Neural progenitor cell (in vitro differentiated cells): ENCODE results near the gene CLDN6. TPM values are rescaled to one million over a fixed set of nuclear protein-coding genes. Genes with fewer than 3 reads are reported as not detected.
A peak's percentile ranks its signal among the peaks of the same experiment; 100 is the strongest.

Experiments
- DNase-seq: peaks from one replicate; pipeline ENCODE4 v3.0.0-alpha.2; 2016; ENCODE audit warnings: low spot score
- H2AFZ ChIP-seq: fragments of 200-600 bp; sonication (generic); replicated peaks from 2 replicates; pipeline ENCODE4 v1.6.1; 2016; ENCODE audit warnings: antibody characterized with exemption
- H3F3A ChIP-seq: fragments of 200-600 bp; sonication (generic); 2 replicates; pipeline ENCODE4 v1.6.1; 2016; ENCODE audit warnings: antibody characterized with exemption, low read depth
- H3K27ac ChIP-seq: fragments of 200-600 bp; sonication (generic); 2 replicates; pipeline ENCODE4 v1.5.1; 2016; ENCODE audit warnings: mild to moderate bottlenecking
- H3K27me3 ChIP-seq: fragments of 200-600 bp; sonication (generic); 2 replicates; pipeline ENCODE4 v1.6.1; 2016; ENCODE audit warnings: mild to moderate bottlenecking, moderate library complexity
- H3K36me3 ChIP-seq: fragments of 200-600 bp; sonication (generic); 2 replicates; pipeline ENCODE4 v1.5.1; 2016
- H3K4me1 ChIP-seq: fragments of 200-600 bp; sonication (generic); 2 replicates; pipeline ENCODE4 v1.6.1; 2016; ENCODE audit warnings: mixed run types
- H3K4me2 ChIP-seq: fragments of 200-600 bp; sonication (generic); 2 replicates; pipeline ENCODE4 v1.6.1; 2016
- H3K4me3 ChIP-seq: fragments of 200-600 bp; sonication (generic); 2 replicates; pipeline ENCODE4 v1.5.1; 2016
- H3K79me2 ChIP-seq: fragments of 200-600 bp; sonication (generic); 2 replicates; pipeline ENCODE4 v1.6.1; 2016; ENCODE audit warnings: low read depth
- H3K9ac ChIP-seq: fragments of 200-600 bp; sonication (generic); 2 replicates; pipeline ENCODE4 v1.6.1; 2016
- H3K9me3 ChIP-seq: fragments of 200-600 bp; sonication (generic); 2 replicates; pipeline ENCODE4 v1.5.1; 2016; ENCODE audit warnings: low read depth
- H4K20me1 ChIP-seq: fragments of 200-600 bp; sonication (generic); 2 replicates; pipeline ENCODE4 v1.6.1; 2016; ENCODE audit warnings: low read depth
- H3K27ac Mint-ChIP-seq: 3 replicates; pipeline ENCODE4 v1.8.0; 2021; ENCODE audit warnings: mixed read lengths
- H3K27me3 Mint-ChIP-seq: 2 replicates; pipeline ENCODE4 v1.8.0; 2022; ENCODE audit warnings: low read depth, mild to moderate bottlenecking, inconsistent platforms, moderate library complexity, mixed read lengths; ENCODE audit not compliant: insufficient read depth
- H3K36me3 Mint-ChIP-seq: 3 replicates; pipeline ENCODE4 v1.8.0; 2021; ENCODE audit warnings: mixed read lengths
- H3K4me1 Mint-ChIP-seq: 3 replicates; pipeline ENCODE4 v1.8.0; 2021; ENCODE audit warnings: mixed read lengths
- H3K4me3 Mint-ChIP-seq: 3 replicates; pipeline ENCODE4 v1.8.0; 2021; ENCODE audit warnings: mild to moderate bottlenecking, moderate library complexity, mixed read lengths
- H3K9me3 Mint-ChIP-seq: 3 replicates; pipeline ENCODE4 v1.8.0; 2020; ENCODE audit warnings: mixed read lengths
- EZH2phosphoT487 ChIP-seq: fragments of 200-600 bp; sonication (generic); IDR thresholded peaks from 2 replicates; pipeline ENCODE4 v1.6.1; 2017; ENCODE audit warnings: antibody characterized with exemption
- small RNA-seq: library from RNA; depleted of rRNA; stranded (forward); fragments of <200 nt; gene quantifications from one replicate; pipeline ENCODE3, GENCODE V24; 2015
- total RNA-seq: library from RNA; depleted of rRNA; stranded (reverse); fragments of >200 nt; gene quantifications from 2 replicates; pipeline ENCODE4 v1.2.3, GENCODE V29; 2015; ENCODE audit warnings: low replicate concordance

The CLDN6 gene
- total RNA-seq, 1 donor from 2014 or later: 31.6 TPM

DNA sequence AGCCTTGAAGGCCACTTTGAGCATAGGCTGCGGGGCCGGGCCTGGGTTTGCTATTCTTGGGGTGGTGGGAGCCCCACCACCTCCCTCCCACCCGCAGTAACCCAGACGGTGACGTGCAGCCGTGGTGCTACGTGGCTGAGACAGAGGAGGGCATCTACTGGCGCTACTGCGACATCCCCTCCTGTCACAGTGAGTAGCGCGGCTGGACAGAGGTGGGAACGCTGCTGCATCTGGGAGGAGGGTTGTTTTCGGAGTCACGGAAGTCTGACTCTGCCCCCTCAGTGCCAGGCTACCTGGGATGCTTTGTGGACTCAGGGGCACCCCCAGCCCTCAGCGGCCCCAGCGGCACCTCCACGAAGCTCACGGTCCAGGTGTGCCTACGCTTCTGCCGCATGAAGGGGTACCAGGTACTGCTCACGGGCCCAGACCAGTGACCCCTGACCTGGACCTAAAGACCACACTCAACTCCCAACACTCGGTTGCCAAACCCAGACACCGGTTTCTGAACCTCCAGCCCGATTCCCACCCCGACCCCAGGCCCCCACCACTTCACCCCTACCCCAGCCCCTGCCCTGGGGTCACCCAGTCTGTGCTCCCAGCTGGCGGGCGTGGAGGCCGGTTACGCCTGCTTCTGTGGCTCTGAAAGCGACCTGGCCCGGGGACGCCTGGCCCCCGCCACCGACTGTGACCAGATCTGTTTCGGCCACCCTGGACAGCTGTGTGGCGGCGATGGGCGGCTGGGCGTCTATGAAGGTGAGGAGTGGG lies 51.8 kb downstream of the CLDN6 start:
- Histone ChIP-seq H2AFZ (no peak overlapping the region), H3K4me2 (no peak overlapping the region), H3K27ac (no peak overlapping the region), H4K20me1 (peaks cover 50% of the 10 kb centered on the region), H3K4me3 (no peak overlapping the region), H3K27me3 (peaks cover 70% of the 10 kb centered on the region), H3K9me3 (no peaks in the 10 kb centered on the region), H3K4me1 (peaks cover 22% of the 10 kb centered on the region), H3K36me3 (no peaks in the 10 kb centered on the region), H3F3A (peaks cover 57% of the 10 kb centered on the region), H3K9ac (no peak overlapping the region), H3K79me2 (no peaks in the 10 kb centered on the region)
- Mint-ChIP-seq H3K27me3 (peaks cover 21% of the 10 kb centered on the region), H3K4me3 (no peak overlapping the region), H3K9me3 (peaks cover 5% of the 10 kb centered on the region), H3K27ac (no peak overlapping the region), H3K4me1 (peaks cover 20% of the 10 kb centered on the region), H3K36me3 (no peaks in the 10 kb centered on the region)
- no peak for TF ChIP-seq EZH2phosphoT487
- DNase-seq: peak; percentile 1

Small RNA genes within 50 kb of the gene (small RNA-seq; reads per million reads assigned to genes)
- gene LINC00514: not detected

Other genes with a start within 250 kb of the CLDN6 start
- gene ELOB, start 240.9 kb downstream of the CLDN6 start, total RNA-seq: 210 and 402 TPM in 2 replicates
- gene PRSS33, start 230.6 kb downstream of the CLDN6 start, total RNA-seq: 0.40 and 0.73 TPM in 2 replicates
- not detected in 2 replicates for gene PRSS41, start 219.7 kb downstream of the CLDN6 start, total RNA-seq
- not detected in 2 replicates for gene PRSS21, start 200.9 kb downstream of the CLDN6 start, total RNA-seq
- not detected in 2 replicates for gene ZG16B, start 187.9 kb downstream of the CLDN6 start, total RNA-seq
- not detected in 2 replicates for gene PRSS22, start 160.0 kb downstream of the CLDN6 start, total RNA-seq
- 15.8 and 46.5 TPM in 2 replicates for gene FLYWCH2, start 135.0 kb downstream of the CLDN6 start, total RNA-seq
- 5.1 and 16.1 TPM in 2 replicates for gene FLYWCH1, start 106.3 kb downstream of the CLDN6 start, total RNA-seq
- gene KREMEN2, start 53.9 kb downstream of the CLDN6 start, total RNA-seq: 0.51 and 5.6 TPM in 2 replicates
- gene PAQR4, start 48.8 kb downstream of the CLDN6 start, total RNA-seq: 3.3 and 15.4 TPM in 2 replicates
- 4.6 and 38.5 TPM in 2 replicates for gene PKMYT1, start 37.7 kb downstream of the CLDN6 start, total RNA-seq
- gene CLDN9, start 5.3 kb downstream of the CLDN6 start, total RNA-seq: not detected in 2 replicates
- 6.7 and 14.3 TPM in 2 replicates for gene TNFRSF12A, start 2.2 kb upstream of the CLDN6 start, total RNA-seq
- 1.6 and 15.7 TPM in 2 replicates for gene HCFC1R1, start 5.8 kb upstream of the CLDN6 start, total RNA-seq
- 16.6 and 28.6 TPM in 2 replicates for gene THOC6, start 5.9 kb upstream of the CLDN6 start, total RNA-seq
- gene BICDL2, start 18.8 kb upstream of the CLDN6 start, total RNA-seq: 0.12 TPM in 1 of 2 replicates, not detected in the other
- gene MMP25, start 28.4 kb upstream of the CLDN6 start, total RNA-seq: 0.58 and 0.62 TPM in 2 replicates
- gene IL32, start 47.5 kb upstream of the CLDN6 start, total RNA-seq: 1.4 TPM in 1 of 2 replicates, not detected in the other
- gene ZSCAN10, start 81.1 kb upstream of the CLDN6 start, total RNA-seq: 5.4 and 16.2 TPM in 2 replicates
- 5.4 and 19.6 TPM in 2 replicates for gene ZNF205, start 94.4 kb upstream of the CLDN6 start, total RNA-seq
- gene ZNF213, start 116.8 kb upstream of the CLDN6 start, total RNA-seq: 1.3 and 4.0 TPM in 2 replicates
- gene OR1F1, start 170.0 kb upstream of the CLDN6 start, total RNA-seq: not detected in 2 replicates
- gene ZNF200, start 217.0 kb upstream of the CLDN6 start, total RNA-seq: 9.4 and 10.1 TPM in 2 replicates
- not detected in 2 replicates for gene MEFV, start 238.4 kb upstream of the CLDN6 start, total RNA-seq